GM12872 (cell line): ENCODE data around the gene FAM209B.

Experiments used
- CTCF ChIP-seq: IDR thresholded peaks from 3 replicates; pipeline ENCODE4 v1.5.1; 2011; ENCODE audit warnings: low read depth, mild to moderate bottlenecking, low read length, moderate library complexity; ENCODE audit not compliant: insufficient read depth

Gene FAM209B

DNA sequence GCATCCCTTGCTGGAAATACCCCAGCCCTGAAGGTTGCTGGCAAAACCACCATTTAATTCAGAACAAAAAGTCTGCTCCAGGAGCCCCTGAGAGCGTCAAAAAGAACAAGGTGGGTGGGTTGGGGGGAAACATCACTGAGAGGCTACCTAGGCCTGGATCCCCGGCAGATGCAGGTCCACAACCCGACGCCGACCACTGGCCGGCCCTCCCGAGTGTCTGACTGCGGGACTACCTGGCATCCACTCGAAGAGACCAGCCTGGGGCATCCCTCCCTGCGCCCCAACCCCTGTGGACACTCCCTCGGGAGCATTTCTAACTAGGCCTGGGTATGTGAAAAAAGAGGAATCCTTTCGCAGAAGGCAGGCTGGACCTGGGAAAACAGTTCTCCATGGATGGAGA, 47.2 kb downstream of the FAM209B start:
- TF ChIP-seq CTCF = no peak

DNA sequence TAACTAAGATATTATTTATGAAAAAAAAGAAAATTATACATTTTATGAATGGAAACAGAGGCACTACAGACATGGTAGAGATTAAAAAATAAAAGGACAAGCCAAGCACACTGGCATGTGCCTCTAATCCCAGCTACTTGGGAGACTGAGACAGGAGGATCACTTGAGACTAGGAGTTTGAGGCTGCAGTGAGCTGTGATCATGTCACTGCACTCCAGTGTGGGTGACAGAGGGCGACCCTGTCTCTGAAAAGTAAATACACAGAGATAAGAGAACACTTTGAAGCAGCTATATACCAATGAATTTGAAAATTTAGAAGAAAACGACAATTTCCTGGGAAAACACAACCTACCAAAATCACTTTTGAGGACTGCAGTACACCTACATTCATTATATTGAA, 48.7 kb downstream of the FAM209B start:
- TF ChIP-seq CTCF = no peak

DNA sequence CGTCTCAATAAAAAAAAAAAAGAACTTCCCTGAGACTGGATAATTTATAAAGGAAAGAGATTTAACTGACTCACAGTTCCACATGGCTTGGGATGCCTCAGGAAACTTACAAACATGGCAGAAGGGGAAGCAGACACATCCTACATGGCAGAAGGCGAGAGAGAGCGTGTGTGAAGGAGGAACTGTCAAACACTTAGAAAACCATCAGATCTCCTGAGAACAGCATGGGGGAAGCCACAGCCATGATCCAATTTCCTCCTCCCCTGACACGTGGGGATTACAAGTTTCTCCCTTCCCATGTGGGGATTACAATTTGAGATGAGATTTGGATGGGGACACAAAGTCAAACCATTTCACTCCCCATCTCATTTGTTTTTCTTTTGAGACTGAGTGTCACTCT, 49.5 kb downstream of the FAM209B start:
- TF ChIP-seq CTCF = no peak

DNA sequence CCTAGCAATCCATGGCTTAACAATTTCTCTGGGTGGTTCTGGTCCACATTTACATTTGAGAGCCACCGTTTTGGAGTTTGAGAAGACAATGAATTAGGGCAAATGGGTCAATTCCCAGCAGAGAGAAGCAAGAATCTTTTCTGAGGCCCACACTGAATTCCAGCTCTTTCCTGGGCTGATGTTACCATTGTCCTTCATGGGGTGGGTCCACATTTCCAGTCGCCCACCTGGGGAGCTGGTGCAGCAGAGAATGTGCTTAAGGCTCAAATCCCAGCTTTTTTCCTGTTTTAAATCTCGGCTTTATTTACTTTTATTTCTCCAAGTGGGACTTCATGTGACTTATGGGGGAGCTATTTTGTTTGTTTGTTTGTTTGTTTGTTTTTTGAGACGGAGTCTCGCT, 51.9 kb downstream of the FAM209B start:
- TF ChIP-seq CTCF = no peak
